HepG2 (cell line): ENCODE results near the gene DOCK10. TPM values are rescaled to one million over a fixed set of nuclear protein-coding genes. Genes with fewer than 3 reads are reported as not detected.

Source experiments
- ATAC-seq: fragments of 200-7000 bp; cut with Tn5 transposase; 3 replicates; pipeline ENCODE4 v1.9.1; 2020; ENCODE audit warnings: mild to moderate bottlenecking, moderate library complexity
- BruUV-seq: library from RNA; stranded (reverse); fragments of 400-500 nt; replicated peaks from 2 replicates; lab custom pipeline; 2021; lab: Mats Ljungman, UMichigan
- CTCF ChIA-PET: fragments of 300-600 bp; formaldehyde crosslinking; extraction: SDS; loops from one replicate; lab custom pipeline; 2021; ENCODE audit warnings: low total read pairs, inconsistent platforms, low intra/inter-chr PET ratio; lab: Yijun Ruan, JAX
- POLR2A ChIA-PET: fragments of 350-600 bp; sonication (Branson Sonifier 250); formaldehyde crosslinking; loops from one replicate; lab custom pipeline; 2020; ENCODE audit warnings: antibody characterized with exemption, inconsistent platforms; lab: Yijun Ruan, JAX
- DNase-seq: peaks from one replicate; pipeline ENCODE4 v3.0.0-alpha.2; 2015; ENCODE audit warnings: low spot score
- FAIRE-seq: peaks from 3 replicates; lab custom pipeline; 2011; peaks lifted over from hg19 to GRCh38; lab: Jason Lieb, UNC
- H2AFZ ChIP-seq: one replicate; pipeline ENCODE4 v1.6.1; 2011; ENCODE audit warnings: low read length, inconsistent platforms
- H3K27ac ChIP-seq: fragments of 300-600 bp; 3 replicates; pipeline ENCODE4 v1.8.0; 2011; ENCODE audit warnings: mixed run types, mild to moderate bottlenecking, mixed read lengths, low read length, inconsistent platforms; ENCODE audit not compliant: insufficient read depth; ENCODE audit errors: extremely low read length
- H3K27me3 ChIP-seq, 2 experiments: fragments of 200-600 bp in 1 of 2; 2 replicates in 1 of 2; 3 replicates in 1 of 2; pipeline versions ENCODE4 v1.6.0 to v1.8.0; 2011; ENCODE audit warnings: low read length in 2 of 2, mild to moderate bottlenecking in 2 of 2, moderate library complexity in 2 of 2, inconsistent platforms in 1 of 2; ENCODE audit not compliant: insufficient read depth in 2 of 2, control insufficient read depth in 1 of 2
- H3K36me3 ChIP-seq, 2 experiments: fragments of 200-600 bp in 1 of 2; replicated peaks in 1 of 2; 2 replicates in 1 of 2; 3 replicates in 1 of 2; pipeline versions ENCODE4 v1.5.1 to v1.8.0; 2011; ENCODE audit warnings: low read length in 2 of 2, inconsistent platforms in 1 of 2; ENCODE audit not compliant: insufficient read depth in 2 of 2, control insufficient read depth in 1 of 2
- H3K4me1 ChIP-seq: 2 replicates; pipeline ENCODE4 v1.5.1; 2012; ENCODE audit warnings: low read length, inconsistent platforms; ENCODE audit not compliant: insufficient read depth
- H3K4me2 ChIP-seq: 2 replicates; pipeline ENCODE4 v1.6.0; 2011; ENCODE audit warnings: low read depth, low read length, inconsistent platforms
- H3K4me3 ChIP-seq, 3 experiments: fragments of 200-600 bp in 1 of 3; sonication (generic), shearing (Covaris generic) in 1 of 3; replicated peaks in 1 of 3; 2 replicates each; pipeline ENCODE4 v1.5.1; 2011 to 2016; ENCODE audit warnings: low read length in 3 of 3, inconsistent platforms in 2 of 3, low read depth in 2 of 3, mild to moderate bottlenecking in 2 of 3, control low read depth in 1 of 3, mixed read lengths in 1 of 3; ENCODE audit not compliant: insufficient read depth in 1 of 3
- H3K79me2 ChIP-seq: one replicate; pipeline ENCODE4 v1.6.1; 2011; ENCODE audit warnings: low read length, inconsistent platforms; ENCODE audit not compliant: insufficient read depth
- H3K9ac ChIP-seq: 2 replicates; pipeline ENCODE4 v1.6.0; 2011; ENCODE audit warnings: mild to moderate bottlenecking, low read depth, low read length, inconsistent platforms; ENCODE audit not compliant: insufficient read depth
- H3K9me3 ChIP-seq: 2 replicates; pipeline ENCODE4 v1.5.1; 2012; ENCODE audit warnings: mild to moderate bottlenecking, low read length
- H4K20me1 ChIP-seq: 2 replicates; pipeline ENCODE4 v1.6.0; 2011; ENCODE audit warnings: inconsistent platforms, mild to moderate bottlenecking, low read length, moderate library complexity; ENCODE audit not compliant: insufficient read depth
- E2F1 ChIP-seq: sonication (generic); formaldehyde crosslinking; IDR thresholded peaks from 2 replicates; pipeline ENCODE4 v1.5.0; 2020; ENCODE audit warnings: missing genetic modification reagents
- KLF9 ChIP-seq: IDR thresholded peaks from 2 replicates; pipeline ENCODE4 v1.6.1; 2016; ENCODE audit warnings: low read depth
- PHF5A ChIP-seq: IDR thresholded peaks from one replicate; pipeline ENCODE4 v1.6.1; 2018; ENCODE audit warnings: low read depth, missing genetic modification reagents; ENCODE audit not compliant: unreplicated experiment
- ZNF567 ChIP-seq: sonication (generic); formaldehyde crosslinking; IDR thresholded peaks from 2 replicates; pipeline ENCODE4 v1.8.1; 2023; ENCODE audit warnings: mild to moderate bottlenecking, missing genetic modification reagents, borderline replicate concordance
- ZUFSP ChIP-seq: sonication (generic); formaldehyde crosslinking; IDR thresholded peaks from 2 replicates; pipeline ENCODE4 v1.9.0; 2021; ENCODE audit warnings: missing genetic modification reagents, mild to moderate bottlenecking, borderline replicate concordance
- WGBS: methylation state at CpG from one replicate; pipeline ENCODE4 v1.1.6; 2017; ENCODE audit warnings: low lambda C conversion rate; 5-methylcytosine and 5-hydroxymethylcytosine counted together
- in situ Hi-C: cut with HindIII; loops from 2 replicates; pipeline ENCODE4 v1.10.0; 2017; ENCODE audit warnings: low pct_unique_long_range_greater_than_20kb; ENCODE audit not compliant: extremely low pct_ligation_motif_present
- intact Hi-C: fragments of 100-400 bp; cut with micrococcal nuclease; formaldehyde crosslinking; loops from one replicate; pipeline ENCODE4 v1.10.0; 2022; ENCODE audit not compliant: unreplicated experiment
- polyA plus RNA-seq, 8 experiments: library from polyadenylated mRNA; depleted of rRNA in 3 of 8; stranded (reverse) in 7 of 8; unstranded in 1 of 8; fragments of >200 nt; fragmentation: Illumina TruSeq in 4 of 8; extraction: Trizol in 4 of 8; gene quantifications; 2 replicates each; pipeline versions ENCODE4 v1.2.1 to v1.2.3, GENCODE V29; 2011 to 2016; ENCODE audit warnings: low read depth in 4 of 8, missing spikeins in 1 of 8, mixed read lengths in 1 of 8; ENCODE audit not compliant: insufficient read depth in 1 of 8
- total RNA-seq, 5 experiments: library from RNA; depleted of rRNA; stranded (reverse); fragments of >200 nt; fragmentation: Illumina TruSeq; extraction: Trizol; gene quantifications; 2 replicates each; pipeline ENCODE4 v1.2.3, GENCODE V29; 2016; ENCODE audit warnings: low read depth in 1 of 5
- TF ChIP-seq, protein P1 (sequence below): sonication (generic); formaldehyde crosslinking; IDR thresholded peaks from 2 replicates; pipeline ENCODE4 v1.4.0; 2020; ENCODE audit warnings: missing genetic modification reagents
- TF ChIP-seq, protein P2 (sequence below): sonication (generic); formaldehyde crosslinking; IDR thresholded peaks from 2 replicates; pipeline ENCODE4 v1.4.0; 2020; ENCODE audit warnings: missing genetic modification reagents
- TF ChIP-seq, protein P3 (sequence below): sonication (generic); formaldehyde crosslinking; IDR thresholded peaks from 2 replicates; pipeline ENCODE4 v1.4.0; 2020; ENCODE audit warnings: missing genetic modification reagents
- TF ChIP-seq, protein P4 (sequence below): sonication (generic); formaldehyde crosslinking; IDR thresholded peaks from 2 replicates; pipeline ENCODE4 v1.5.1; 2020; ENCODE audit warnings: mild to moderate bottlenecking, missing genetic modification reagents, moderate library complexity

The DOCK10 gene
- total and polyA plus RNA-seq, 2 of the 13 experiments (the other 11 are each of a cell fraction or from before 2014, with no cell fraction given): not detected

DNA sequence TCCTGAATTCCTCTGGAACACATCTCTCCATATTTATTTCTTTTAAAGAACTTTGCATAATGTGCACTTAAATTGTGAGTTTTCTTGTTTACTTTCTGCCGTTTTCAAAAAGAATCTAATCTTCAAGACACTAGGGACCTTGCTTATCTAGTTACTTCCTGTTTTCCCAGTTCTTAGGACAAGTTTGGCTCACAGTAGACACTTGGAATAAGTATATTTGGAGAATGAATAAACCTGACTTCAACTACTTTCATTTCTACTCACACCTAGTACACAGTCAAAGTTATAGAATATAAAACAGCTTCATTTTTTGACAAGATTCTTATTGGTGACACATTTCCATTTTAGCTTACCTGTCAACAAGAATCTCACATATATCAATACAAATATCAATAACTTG is 170.5 kb downstream of the DOCK10 start:
- CTCF ChIA-PET: no interaction called here
- BruUV-seq: no TSS peak
- no peaks in the 10 kb centered on the region for H4K20me1 ChIP-seq
- POLR2A ChIA-PET: no interaction called here
- no peaks in the 10 kb centered on the region for H3K79me2 ChIP-seq
- H3K36me3 ChIP-seq: no peaks in the 10 kb centered on the region
- H2AFZ ChIP-seq: no peak overlapping the region
- intact Hi-C loops: loop anchor here (5.0 kb wide), 1 partner anchor 1290 kb away; no protein-coding TSS in a partner anchor
- in situ Hi-C loops: no loop called here
- no peak for FAIRE-seq
- H3K27ac ChIP-seq: no peak overlapping the region
- WGBS: 20% methylated on average over 1 of the region's 1 CpG
- H3K4me2 ChIP-seq: no peak overlapping the region
- DNase-seq: no peak
- no peaks in the 10 kb centered on the region for H3K9me3 ChIP-seq
- ATAC-seq: no peak
- no peak overlapping the region for H3K9ac ChIP-seq
- no peaks in the 10 kb centered on the region for H3K27me3 ChIP-seq
- H3K4me3 ChIP-seq: no peak overlapping the region
- H3K4me1 ChIP-seq: no peaks in the 10 kb centered on the region
- TF ChIP-seq E2F1 (CRISPR knock-in tag) (no peak), PHF5A (CRISPR knock-in tag) (no peak), ZNF567 (CRISPR knock-in tag) (no peak), KLF9 (CRISPR knock-in tag) (no peak), ZUFSP (CRISPR knock-in tag) (no peak)
- TF ChIP-seq, protein P1, sequence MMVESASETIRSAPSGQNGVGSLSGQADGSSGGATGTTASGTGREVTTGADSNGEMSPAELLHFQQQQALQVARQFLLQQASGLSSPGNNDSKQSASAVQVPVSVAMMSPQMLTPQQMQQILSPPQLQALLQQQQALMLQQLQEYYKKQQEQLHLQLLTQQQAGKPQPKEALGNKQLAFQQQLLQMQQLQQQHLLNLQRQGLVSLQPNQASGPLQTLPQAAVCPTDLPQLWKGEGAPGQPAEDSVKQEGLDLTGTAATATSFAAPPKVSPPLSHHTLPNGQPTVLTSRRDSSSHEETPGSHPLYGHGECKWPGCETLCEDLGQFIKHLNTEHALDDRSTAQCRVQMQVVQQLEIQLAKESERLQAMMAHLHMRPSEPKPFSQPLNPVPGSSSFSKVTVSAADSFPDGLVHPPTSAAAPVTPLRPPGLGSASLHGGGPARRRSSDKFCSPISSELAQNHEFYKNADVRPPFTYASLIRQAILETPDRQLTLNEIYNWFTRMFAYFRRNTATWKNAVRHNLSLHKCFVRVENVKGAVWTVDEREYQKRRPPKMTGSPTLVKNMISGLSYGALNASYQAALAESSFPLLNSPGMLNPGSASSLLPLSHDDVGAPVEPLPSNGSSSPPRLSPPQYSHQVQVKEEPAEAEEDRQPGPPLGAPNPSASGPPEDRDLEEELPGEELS (CRISPR knock-in tag): no peak
- TF ChIP-seq, protein P2, sequence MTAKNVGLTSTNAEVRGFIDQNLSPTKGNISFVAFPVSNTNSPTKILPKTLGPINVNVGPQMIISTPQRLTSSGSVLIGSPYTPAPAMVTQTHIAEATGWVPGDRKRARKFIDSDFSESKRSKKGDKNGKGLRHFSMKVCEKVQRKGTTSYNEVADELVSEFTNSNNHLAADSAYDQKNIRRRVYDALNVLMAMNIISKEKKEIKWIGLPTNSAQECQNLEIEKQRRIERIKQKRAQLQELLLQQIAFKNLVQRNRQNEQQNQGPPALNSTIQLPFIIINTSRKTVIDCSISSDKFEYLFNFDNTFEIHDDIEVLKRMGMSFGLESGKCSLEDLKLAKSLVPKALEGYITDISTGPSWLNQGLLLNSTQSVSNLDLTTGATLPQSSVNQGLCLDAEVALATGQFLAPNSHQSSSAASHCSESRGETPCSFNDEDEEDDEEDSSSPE (CRISPR knock-in tag): no peak
- TF ChIP-seq, protein P3, sequence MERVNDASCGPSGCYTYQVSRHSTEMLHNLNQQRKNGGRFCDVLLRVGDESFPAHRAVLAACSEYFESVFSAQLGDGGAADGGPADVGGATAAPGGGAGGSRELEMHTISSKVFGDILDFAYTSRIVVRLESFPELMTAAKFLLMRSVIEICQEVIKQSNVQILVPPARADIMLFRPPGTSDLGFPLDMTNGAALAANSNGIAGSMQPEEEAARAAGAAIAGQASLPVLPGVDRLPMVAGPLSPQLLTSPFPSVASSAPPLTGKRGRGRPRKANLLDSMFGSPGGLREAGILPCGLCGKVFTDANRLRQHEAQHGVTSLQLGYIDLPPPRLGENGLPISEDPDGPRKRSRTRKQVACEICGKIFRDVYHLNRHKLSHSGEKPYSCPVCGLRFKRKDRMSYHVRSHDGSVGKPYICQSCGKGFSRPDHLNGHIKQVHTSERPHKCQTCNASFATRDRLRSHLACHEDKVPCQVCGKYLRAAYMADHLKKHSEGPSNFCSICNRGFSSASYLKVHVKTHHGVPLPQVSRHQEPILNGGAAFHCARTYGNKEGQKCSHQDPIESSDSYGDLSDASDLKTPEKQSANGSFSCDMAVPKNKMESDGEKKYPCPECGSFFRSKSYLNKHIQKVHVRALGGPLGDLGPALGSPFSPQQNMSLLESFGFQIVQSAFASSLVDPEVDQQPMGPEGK (CRISPR knock-in tag): no peak
- TF ChIP-seq, protein P4, sequence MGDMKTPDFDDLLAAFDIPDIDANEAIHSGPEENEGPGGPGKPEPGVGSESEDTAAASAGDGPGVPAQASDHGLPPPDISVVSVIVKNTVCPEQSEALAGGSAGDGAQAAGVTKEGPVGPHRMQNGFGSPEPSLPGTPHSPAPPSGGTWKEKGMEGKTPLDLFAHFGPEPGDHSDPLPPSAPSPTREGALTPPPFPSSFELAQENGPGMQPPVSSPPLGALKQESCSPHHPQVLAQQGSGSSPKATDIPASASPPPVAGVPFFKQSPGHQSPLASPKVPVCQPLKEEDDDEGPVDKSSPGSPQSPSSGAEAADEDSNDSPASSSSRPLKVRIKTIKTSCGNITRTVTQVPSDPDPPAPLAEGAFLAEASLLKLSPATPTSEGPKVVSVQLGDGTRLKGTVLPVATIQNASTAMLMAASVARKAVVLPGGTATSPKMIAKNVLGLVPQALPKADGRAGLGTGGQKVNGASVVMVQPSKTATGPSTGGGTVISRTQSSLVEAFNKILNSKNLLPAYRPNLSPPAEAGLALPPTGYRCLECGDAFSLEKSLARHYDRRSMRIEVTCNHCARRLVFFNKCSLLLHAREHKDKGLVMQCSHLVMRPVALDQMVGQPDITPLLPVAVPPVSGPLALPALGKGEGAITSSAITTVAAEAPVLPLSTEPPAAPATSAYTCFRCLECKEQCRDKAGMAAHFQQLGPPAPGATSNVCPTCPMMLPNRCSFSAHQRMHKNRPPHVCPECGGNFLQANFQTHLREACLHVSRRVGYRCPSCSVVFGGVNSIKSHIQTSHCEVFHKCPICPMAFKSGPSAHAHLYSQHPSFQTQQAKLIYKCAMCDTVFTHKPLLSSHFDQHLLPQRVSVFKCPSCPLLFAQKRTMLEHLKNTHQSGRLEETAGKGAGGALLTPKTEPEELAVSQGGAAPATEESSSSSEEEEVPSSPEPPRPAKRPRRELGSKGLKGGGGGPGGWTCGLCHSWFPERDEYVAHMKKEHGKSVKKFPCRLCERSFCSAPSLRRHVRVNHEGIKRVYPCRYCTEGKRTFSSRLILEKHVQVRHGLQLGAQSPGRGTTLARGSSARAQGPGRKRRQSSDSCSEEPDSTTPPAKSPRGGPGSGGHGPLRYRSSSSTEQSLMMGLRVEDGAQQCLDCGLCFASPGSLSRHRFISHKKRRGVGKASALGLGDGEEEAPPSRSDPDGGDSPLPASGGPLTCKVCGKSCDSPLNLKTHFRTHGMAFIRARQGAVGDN (CRISPR knock-in tag): no peak
